ENCODE data around the gene MED13L.

The MED13L gene

DNA sequence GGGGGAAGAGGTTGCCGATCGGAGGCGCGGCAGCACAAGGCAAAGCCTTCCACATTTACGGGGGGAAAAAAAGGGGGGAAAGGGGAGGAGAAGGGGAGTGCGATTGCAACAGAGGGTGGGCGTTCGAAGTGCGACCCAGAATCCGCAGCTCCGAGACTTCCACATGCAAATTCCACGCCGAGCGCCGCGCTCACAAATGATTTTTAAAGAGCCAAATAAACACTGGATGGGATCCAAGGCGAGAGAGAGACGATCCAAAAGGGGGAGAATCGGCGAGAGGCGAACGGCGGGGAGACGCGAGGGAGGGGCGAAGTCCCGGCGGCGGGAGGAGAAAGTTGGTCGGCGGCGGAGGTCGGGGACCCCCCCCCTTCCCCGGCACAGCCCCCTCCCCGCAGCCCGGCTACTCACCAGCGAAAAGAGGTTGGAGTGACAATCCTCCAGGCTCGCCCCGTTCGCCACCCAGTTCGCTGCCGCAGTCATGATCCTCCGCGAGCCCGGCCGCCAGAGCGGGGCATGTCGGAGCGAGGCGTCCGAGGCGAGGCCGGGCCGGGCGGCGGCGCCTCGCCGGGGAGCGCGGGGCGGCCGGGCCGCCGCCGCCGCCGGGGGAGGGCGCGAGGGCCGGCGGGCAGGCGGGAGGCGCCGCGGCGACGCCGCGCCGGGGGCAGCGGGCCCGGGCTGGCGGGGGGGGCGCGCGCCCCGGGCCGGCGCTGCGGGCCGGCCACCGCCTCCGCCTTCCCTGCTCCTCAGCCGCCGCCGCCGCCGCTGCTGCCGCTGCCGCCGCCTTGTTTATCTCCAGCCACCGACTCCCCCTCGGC is 634 bp downstream of the MED13L start:
- DNase-seq, result peak; percentile 87

DNA sequence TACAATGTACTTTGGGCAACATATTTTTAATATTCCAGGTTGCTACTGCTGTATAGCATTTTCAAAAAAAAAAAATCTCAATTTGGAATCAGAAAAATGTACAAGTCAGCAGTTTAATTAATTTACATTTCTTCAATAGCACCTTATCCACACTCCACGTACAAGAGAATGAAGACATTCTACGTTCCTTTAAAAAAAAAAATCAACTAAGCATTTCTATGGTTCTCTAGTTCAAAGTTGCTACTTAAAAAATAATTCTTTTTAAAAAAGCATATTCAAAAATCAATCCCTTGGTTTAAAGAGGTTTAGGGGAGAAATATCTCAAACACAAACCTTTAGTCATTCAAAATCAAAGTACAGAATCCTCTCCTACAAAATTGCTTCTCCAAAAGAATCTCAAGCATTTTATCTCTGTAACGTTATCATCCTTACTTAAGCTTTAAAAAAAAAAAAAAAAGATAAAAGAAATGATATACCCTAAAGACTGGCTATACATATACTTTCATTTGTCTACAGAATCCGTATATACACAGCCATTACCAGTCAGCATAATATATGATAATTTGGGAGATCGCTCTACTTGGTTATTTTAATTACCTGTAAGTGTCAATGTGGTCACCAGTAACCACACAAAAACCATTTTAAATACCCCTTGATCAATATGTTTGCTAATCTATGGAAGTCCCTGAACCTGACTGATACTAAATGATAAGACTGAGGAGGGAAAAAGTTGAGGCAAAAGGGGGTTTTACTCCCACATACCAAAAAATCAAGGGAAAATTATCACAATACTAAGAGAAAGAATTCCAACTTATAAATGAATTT is 2.7 kb downstream of the MED13L start:
- no peak for DNase-seq

DNA sequence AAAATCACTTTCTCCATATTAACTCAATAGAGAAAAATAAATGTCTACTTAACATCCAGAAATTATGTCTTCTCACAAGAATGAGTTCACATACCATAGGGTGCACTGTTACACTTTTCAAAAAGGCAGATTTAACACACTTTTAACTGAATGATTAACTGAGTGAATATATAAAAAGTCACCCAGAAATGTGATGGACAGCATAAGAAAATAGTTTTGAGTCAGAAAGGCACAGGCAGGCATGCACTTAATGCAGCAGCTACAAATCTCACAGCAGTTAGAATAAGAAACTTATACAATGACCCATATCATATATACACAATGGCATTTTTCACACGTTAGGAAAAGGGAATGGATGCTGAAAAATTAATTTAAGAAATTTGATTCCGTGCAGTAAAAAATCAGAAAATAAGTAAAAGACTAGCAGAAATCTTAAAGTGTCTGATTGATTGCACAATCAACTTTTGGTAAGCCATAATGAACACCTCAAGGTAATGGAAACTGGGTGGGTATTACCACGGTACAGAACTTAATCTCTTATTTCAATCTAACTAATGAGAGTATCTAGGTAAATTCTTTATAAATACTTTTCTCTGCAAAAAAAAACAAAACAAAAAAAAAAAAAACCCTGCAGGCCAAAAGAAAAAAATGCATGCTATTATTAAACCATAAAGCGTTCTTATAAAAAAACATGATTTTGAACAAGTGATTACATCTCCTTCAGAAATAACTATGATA is 3.5 kb downstream of the MED13L start:
- no peak for DNase-seq

DNA sequence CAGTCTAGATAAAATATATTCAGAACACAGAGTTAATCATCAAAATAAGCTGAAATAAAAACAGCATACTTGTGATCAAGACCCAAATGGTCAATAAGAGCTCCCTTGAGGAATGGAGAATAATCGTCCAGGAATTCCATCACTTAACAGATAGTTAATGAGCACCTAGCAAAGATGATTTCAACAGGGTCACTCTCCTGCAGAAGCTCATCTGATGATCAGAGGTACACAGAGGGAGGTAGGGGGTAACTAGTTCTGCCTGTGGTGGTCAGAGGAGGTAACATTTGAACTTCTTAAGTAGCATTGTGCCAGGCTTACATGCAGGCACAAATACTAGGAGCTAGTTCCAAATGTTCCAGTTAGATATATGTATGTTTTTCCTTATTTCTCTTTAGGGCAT is 9.5 kb downstream of the MED13L start:
- no peak for DNase-seq

DNA sequence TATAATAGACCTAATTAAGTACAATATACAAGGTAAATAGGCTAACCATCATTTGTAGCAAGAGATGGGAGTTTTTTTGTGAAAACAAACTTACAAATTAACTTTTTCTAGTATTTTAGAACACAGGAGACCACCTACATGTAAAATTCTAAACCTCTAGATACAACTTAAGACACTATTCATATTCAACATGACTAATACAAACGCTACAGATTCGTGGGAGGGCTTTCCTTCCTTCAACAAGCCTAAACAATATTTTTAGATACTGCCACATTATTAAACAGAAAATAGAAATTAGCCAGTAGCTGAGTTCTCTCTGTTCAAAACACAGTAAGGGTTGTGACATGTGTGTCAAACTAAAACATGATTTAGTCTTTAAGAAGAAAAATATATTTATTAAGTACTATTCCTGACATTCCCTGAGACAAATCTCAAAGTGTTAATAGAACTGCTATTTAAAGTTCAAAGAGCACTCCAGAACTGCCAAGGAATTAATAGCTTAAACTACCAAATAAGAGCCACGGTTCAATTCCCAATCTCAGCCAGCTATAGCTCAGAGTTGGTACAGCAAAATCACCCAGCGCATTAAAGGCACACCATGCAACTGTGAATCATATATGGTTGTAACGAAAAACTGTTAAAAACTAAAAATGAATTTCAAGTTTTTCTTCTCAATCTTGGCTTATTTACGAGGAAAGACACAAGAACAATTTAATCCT is 10.7 kb downstream of the MED13L start:
- no peak for DNase-seq

DNA sequence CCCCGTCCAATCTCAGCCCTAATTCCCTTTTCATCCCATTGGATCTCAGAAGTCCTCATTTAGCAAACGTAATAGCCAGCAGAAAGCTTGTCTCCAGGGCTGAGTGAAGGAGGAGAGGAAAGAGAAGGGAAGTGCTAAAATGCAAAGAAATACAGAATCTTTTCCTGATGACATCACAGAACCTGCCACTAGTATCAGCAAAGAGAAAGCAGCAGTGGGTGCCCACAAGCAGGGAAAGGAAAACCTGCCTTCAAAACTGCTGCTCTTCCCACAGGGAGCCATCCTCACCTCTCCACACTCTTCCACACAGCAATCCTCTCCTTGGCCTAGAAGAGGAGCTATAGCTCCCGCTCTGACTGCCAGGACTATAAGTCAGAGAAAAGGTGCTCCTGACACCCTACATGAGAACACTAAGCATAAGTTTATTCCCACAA is 11.3 kb downstream of the MED13L start:
- DNase-seq, result no peak

DNA sequence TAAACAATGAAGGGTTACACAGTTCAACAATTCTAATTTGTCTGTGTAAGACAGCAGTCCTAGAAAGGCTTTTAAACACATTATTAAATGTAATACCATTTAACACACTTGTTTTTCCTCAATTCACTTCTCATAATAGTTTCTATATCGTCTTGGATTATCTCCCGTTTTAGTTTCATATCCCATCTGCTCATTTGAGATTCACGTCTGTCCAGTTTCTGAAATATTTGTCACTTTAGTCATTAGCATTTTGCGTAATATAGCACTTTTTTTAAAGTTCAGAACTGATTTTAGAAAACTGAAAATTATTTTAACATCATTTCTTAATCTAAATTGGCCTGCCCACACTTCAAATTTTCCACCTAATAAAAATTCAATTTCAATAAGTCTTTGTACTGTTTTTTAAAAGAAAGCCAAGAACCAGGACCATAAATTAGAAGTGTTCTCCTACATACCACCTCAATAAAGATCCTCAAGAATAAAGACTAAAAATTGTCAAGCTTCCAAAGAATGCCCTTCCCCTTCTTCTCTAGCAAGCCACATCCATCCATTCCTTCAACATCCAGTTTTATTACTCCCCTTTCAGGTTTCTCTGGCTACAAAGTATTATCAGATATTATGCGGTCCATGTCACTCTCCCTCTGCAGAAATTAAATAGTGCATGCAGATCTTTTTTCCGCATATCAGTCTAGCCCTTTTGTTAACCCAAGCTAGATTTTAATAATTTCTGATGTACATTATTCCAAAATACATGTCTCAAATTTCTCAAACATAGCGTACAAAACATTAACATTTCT is 11.9 kb downstream of the MED13L start:
- no peak for DNase-seq

DNA sequence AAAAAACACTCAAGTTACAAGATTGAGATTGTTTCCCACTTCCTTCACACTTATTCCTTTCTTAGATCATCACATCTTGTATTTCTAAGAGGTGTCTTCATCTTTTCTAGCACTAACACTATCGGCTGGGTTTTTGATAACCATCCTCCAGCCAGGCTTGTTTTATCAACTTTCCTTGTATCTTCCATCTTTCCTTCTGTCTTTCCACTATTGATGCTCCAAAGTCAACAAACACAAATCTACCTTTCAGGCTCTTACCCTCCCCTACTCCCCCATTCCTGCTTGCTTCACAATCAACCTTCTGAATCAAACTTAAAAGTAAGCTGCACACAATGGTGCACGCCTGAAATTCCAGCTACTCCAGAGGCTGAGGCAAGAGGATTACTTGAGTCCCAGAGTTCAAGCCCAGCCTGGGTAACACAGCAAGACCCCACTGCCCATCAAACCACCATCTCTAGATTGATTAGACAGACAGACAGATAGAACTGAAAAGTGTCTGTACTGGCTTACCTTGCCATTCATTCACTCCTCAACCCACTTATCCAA is 12.9 kb downstream of the MED13L start:
- no peak for DNase-seq

DNA sequence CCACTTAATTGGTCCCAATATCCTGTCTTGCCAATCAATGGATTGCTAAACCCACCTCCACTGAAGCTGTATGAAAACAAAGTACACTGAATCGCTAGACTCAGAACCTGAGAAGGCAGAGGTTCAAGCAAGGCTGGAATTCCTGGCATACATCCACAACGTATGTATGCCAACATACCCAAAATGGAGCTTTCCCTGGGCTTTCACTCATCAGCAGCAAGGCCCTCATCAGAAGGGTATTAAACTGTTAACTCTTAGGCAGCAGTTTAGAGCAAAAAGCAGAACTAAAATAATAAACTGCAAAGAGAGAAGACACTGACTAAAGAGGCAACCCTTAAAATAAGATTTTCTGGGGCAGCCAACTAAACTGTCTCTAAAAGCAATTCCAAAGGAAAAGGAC is 13.6 kb downstream of the MED13L start:
- DNase-seq, result no peak

DNA sequence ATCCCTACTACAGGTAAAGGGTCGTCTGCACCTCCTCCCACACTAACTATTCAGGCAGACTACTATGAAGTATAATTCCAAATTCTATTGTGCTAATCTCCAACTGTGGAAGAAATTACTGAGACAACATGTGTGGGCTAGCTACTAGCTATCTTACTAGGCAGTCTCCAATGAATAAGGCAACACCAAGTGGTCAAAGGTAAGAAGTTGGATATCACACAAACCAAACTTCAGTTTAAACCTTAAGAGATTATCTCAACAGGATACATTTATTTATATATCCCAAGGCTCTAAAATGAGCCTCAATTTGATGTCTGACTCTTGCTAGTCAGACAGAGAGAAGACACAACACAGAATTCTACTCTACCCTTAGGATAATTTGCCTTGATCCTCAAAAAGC is 14.1 kb downstream of the MED13L start:
- DNase-seq, result no peak

DNA sequence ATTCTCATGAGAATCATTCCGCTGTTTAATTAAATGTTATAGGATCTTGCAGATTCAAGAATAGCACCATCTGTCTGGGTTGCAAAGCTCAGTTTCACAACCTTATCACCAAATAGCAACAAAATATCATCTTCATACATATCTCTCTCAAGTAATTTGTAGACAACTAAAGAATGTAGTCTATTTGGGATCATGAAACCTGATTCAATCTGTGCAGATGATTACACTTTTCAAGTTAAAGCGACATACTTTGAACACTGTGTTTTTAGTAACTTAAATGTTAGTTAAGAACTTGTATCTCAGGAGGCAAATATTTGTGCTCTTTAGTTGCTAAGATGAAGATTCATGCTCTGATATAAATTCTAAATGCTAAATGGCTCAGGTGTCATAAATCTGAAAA is 14.8 kb downstream of the MED13L start:
- no peak for DNase-seq

DNA sequence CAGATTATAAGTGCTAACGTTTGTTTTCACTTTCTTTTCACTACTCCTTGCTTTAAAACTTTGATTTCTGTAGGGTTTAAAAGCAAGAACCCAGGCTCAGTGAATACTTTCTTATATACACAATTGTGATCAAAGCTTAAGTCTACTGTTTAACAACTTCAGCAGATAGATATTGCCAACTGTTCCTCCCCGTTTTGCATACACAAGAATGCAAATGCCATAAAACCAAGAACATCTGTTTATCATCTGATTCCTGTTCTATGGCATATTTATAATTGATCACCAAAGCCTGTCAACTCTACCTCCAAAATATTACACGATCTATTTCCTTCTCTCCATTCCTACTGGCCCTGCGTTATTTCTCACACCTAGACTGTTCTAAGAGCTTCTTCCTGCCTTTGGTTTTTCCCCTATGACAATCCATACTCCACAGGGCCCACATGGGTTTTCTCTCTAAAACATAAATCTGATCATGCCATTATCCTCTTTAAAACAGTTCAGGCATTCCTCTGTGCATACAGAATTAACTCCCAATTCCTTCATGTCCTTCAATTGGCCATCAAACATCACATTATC is 15.9 kb downstream of the MED13L start:
- DNase-seq, result no peak

DNA sequence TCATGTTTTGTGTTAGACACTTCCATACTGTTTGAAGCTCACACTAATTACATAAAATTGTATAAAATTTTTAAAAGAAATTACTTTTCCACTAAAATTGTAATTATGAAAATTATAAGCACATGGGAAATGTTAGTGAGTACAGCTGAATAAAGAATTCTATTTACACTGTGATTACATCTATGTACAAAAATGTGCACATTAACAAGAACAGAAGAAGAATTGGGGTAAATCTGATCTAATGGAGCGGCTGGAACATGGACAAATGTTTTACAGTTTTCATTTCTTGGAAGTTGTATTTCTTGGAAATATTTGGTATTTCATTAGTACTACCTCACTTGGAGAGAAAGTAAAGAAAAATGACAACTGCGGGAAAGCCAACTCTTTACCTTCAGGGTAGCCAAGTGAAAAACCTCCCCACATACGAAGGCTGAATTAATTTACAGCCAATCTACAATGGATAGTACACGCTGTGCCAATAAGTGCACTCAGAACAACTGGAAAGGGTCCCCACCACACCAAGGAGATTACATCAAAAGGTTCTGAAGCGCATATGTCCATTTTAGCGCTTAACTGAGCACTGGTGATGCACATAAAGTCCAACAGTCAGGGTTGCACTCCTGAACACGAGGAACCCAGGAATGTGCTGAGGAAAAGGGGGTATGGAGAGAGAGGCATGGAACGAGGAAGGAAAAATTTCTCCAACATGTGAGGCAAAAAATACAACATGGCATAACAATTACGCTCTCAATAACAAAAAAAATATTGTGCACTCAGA is 17.5 kb downstream of the MED13L start:
- DNase-seq, result no peak

DNA sequence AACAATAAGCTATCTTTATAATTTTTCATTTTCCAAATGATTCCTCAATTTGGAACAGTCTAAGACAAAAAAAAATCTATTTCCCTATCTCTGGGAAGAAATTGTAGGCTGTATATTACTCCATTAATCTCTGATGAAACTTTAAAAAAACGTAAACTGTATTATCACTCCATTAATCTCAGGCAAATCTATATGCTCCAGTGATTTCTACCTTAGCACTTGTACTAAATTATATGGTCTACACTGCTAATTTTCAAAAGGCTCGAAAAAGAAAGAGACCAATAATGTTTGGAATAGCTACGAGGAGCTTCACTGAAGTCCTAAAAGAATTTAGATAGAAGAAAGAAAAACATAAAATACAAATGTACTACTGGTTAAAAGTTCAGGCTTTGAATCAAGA is 19.7 kb downstream of the MED13L start:
- DNase-seq, result no peak

DNA sequence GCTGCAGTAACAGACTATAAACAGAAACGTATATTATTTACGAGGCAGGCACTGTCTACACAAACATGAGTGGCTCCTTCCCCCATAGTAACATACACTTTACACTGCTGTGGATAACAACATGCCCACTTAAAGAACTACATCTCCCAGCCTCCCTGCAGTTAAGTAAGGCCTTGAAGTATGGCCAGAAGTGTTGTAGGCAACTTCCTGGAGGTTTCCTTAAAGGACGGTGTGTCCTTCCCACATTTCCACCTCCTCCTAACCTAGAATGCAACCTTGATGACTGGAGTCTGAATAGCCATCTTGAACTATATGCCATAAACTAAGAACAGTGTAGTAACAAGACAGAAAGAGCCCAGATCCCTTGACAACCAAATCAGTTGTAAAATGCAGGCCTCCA is 20.3 kb downstream of the MED13L start:
- peak; percentile 29 for DNase-seq

DNA sequence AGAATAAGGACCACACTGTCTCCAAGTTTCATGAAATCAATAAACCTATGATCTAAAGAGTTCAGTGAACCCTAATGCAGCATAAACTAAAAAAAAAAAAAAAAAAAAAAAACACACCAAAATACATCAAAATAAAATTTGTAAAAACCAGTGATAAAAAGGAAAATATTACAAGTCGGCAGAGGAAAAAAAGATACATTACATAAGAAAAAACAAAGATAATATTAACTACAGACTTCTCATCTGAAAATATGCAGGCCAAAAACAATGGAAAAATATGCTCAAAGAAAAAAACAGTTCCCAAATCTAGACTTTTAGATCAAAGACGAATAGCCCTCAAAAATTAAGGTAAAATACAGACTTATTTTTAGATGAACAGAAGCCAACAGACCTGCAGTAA is 27.6 kb downstream of the MED13L start:
- no peak for DNase-seq

DNA sequence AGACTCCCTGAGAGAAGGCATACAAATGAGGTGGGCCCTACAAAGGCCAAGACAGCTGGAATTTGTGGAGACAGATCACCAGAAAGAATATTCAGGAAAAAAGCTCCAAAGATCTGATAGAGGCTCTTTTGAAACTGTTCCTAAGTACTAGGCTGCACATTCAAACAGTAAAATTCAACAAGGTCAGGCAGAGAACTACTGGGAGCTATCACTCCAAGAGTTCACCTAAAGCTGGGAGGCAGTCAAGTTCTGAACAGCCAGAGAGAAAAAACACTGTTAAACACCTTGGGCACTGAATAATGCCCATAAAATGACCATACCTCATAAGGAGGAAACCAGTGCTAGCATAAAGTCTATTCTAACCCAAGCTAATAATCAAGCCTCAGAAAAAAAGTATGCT is 28.6 kb downstream of the MED13L start:
- DNase-seq, result no peak

DNA sequence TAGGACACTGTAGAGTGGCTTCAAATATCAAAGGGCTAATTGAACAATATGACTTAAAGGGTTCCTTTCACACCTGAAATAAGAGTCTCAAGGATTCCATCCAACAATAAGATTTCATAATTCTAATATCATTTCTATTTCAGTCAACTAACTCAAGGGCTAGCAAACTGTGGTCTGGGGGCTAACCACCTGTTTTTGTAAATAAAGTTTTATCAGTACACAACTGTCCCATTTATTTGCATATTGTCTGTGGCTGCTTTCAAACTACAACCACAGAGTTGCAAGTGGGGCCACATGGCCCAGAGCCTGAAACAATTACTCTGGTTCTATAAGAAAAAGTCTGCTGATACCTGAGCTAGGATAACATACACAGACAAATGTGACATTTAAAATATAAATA is 29.1 kb downstream of the MED13L start:
- DNase-seq, result no peak

DNA sequence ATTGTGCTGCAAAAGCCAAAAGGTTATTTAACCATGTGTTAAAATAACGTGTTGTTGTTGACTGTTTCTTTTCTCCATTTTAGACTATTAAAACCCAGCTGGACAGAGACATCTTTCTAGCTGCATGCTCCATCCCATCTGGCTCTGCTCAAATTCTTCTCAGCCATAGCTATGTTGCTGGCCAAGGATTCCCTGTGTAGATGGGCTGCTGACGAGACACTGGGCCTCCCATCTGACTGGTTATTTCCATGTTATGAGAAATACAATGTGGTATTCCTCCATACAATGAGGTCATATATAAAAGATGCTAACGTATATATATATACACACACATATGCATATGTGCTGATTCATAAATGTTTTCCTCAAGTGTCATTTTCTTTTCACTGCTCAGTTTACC is 30.1 kb downstream of the MED13L start:
- DNase-seq, result peak; percentile 51

DNA sequence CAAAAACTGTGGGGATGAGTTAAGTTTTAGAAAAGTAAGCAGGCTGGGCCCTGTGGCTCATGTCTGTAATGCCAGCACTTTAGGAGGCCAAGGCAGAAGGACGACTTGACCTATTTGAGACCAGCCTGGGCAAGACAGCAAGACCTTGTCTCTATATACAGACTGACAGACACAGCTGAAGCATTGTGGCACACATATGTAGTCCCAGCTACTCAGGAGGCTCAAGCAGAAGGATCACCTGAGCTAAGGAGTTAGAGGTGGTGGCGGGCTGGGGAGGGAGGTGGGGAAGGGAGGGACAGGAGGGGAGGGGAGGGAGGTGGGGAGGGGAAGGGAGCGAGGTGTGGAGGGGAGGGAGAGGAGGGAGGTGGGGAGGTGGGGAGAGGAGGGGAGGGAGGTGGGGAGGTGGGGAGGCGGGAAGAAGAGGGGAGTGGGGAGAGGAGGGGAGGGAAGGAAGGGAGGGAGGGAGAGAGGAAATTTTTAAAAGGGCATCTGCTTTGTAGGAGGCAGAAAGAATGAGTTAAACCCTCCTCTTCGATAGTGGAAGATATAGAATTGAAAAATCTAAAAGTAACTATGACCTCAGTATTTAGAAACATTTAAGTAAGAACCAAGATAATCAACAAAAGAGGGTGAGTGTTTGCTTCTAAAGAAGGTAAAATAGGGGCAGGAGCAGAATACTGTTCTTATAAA is 30.9 kb downstream of the MED13L start:
- no peak for DNase-seq
